ENCODE measurements around the gene ILK. TPM values are rescaled to one million over a fixed set of nuclear protein-coding genes. Genes with fewer than 3 reads are reported as not detected.

ILK gene
- total RNA-seq, 2 donors from 2014 or later, result 70.2 to 70.6 TPM

DNA sequence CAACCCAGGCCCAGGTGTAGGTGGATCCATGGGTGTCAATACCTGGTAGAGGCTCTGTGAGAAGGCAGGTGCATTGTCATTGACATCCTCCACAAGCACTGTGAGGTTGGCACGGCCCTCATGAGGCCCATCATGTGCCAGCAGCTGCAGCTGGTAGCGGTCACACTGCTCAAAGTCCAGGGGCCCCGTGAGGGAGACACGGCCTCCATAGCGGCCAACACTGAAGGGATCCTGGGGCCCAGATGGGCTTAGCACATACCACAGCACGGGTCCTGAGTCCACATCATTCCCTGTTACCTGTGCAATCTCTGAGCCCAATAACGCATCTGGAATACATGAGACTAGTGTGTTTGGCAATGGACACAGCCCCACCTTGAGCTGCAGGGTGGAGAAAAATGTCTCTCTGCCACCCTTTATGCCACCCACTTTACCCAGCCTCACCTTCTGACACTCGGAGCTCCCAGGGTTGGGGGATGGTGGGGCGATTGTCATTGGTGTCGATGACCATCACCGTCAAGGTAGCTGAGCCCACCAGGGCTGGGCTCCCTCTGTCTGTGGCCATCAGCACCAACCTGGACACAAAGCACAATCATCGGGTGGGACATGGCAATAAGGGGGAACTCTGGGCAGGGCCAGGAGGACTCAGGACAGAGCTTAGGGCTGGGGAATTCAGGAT, 21.7 kb downstream of the ILK start:
- ATAC-seq, result no peak
- H3K4me3 Mint-ChIP-seq, result no peak overlapping the region
- no peak overlapping the region for H3K27ac Mint-ChIP-seq

DNA sequence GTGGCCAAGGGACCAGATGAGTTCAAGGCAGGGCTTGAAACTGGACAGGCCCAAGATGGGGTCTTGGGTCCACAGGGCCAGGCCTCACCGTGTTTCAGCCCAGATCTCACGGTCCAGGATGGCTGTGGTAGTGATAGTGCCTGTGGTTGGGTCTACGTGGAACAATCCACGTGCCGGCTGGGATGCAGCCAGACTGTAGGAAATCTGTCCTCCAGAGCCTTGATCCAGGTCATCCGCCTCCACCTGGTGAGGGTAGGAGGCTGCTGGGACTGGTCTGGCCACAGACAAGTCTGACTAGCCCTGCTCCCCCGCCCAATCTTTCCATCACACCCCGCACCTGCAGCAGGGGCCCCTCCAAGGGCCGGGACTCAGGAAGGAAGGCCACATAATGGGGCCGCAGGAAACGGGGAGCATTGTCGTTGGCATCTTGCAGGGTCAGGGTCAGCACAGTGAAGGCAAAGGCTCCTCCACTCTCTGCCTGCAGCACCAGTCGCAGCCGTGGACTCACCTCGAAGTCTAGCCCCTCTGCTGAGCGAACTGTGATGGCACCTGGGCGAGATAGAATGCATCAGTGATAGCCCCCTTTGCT, 22.4 kb downstream of the ILK start:
- ATAC-seq (no peak), DNase-seq (no peak)
- no peak overlapping the region for H3K4me3 Mint-ChIP-seq
- no peak overlapping the region for H3K27ac Mint-ChIP-seq
- peaks cover 13% of the 10 kb centered on the region for H3K4me1 Mint-ChIP-seq
- no peaks in the 10 kb centered on the region for H3K27me3 Mint-ChIP-seq
- H3K36me3 Mint-ChIP-seq (ENCODE audit: low read depth), result peaks cover 4% of the 10 kb centered on the region
- no peaks in the 10 kb centered on the region for H3K9me3 ChIP-seq (ENCODE audit: control insufficient read depth, low read length, poor library complexity, severe bottlenecking)

More for the DNA sequence above, 21.7 kb downstream of the ILK start:
- Mint-ChIP-seq H3K36me3 (ENCODE audit: low read depth) (peaks cover 4% of the 10 kb centered on the region), H3K27me3 (no peaks in the 10 kb centered on the region), H3K4me1 (peaks cover 13% of the 10 kb centered on the region)
- no peak for DNase-seq
- no peaks in the 10 kb centered on the region for H3K9me3 ChIP-seq (ENCODE audit: control insufficient read depth, low read length, poor library complexity, severe bottlenecking)

DNA sequence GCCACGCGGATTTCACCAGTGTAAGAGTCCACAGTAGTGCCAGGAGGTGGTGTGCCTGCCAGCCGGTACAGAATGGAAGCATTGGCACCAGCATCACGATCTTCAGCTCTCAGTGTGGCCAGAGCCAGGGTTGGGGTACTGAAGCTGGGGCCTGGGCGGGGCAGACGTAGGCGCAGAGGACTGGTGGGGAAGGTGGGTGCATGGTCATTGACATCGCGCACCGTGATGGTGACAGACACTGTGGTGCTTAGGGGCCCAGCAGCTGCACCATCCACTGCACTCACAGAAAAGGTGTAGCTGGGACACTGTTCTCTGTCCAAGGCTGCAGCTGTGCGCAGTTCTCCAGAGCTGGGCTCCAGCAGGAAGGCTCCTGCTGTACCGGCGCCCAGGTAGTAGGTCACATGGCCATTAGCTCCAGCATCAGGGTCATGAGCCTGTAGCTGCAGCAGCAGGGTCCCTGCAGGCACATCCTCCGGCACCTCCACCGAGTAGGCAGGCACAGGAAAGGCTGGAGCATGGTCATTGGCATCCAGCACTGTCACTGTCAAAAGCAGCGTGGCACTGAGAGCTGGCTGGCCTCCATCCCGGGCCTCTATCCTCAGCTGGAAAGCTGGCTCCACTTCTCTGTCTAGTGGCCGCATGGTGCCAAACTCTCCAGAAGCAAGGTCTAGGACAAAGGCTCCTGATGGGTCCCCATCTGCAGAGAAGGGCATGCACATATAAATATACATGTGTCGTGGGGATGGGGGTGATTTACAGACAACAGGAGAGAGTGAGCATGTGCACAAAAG, 23.6 kb downstream of the ILK start:
- peak overlapping the region; percentile 69 for H3K27ac Mint-ChIP-seq
- H3K27me3 Mint-ChIP-seq, result no peaks in the 10 kb centered on the region
- ATAC-seq (no peak), DNase-seq (no peak)
- H3K36me3 Mint-ChIP-seq (ENCODE audit: low read depth), result peaks cover 4% of the 10 kb centered on the region
- peak overlapping the region; percentile 69 for H3K4me3 Mint-ChIP-seq
- H3K9me3 ChIP-seq (ENCODE audit: control insufficient read depth, low read length, poor library complexity, severe bottlenecking), result no peaks in the 10 kb centered on the region
- H3K4me1 Mint-ChIP-seq, result peaks cover 17% of the 10 kb centered on the region

DNA sequence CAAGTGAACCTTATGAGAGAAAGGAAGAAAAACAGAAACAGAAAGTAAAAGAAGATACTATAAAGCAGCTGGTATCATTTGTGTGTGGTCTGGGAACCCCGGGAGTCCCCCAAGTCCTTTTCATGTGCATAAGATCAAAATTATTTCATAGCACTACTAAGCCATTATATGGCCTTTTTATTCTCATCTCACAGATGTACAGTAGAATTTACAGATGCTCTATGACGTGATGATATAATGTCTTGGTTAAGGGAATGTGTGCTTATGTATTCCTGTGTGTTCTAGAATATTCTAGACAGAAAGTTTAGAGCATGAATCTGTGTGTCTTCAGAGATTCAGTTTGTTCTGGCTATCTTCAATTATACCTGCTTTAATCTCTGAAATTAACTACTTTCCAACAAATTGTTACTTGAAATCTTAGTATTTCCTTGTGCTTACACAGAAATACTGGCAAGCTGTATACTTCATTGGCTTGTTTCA, 24.2 kb downstream of the ILK start:
- H3K4me1 Mint-ChIP-seq, result peaks cover 19% of the 10 kb centered on the region
- H3K4me3 Mint-ChIP-seq, result peak overlapping the region; percentile 69
- H3K36me3 Mint-ChIP-seq (ENCODE audit: low read depth), result peaks cover 4% of the 10 kb centered on the region
- DNase-seq (no peak), ATAC-seq (peak; percentile 81)
- no peaks in the 10 kb centered on the region for H3K27me3 Mint-ChIP-seq
- H3K27ac Mint-ChIP-seq, result peak overlapping the region; percentile 69
- no peaks in the 10 kb centered on the region for H3K9me3 ChIP-seq (ENCODE audit: control insufficient read depth, low read length, poor library complexity, severe bottlenecking)

DNA sequence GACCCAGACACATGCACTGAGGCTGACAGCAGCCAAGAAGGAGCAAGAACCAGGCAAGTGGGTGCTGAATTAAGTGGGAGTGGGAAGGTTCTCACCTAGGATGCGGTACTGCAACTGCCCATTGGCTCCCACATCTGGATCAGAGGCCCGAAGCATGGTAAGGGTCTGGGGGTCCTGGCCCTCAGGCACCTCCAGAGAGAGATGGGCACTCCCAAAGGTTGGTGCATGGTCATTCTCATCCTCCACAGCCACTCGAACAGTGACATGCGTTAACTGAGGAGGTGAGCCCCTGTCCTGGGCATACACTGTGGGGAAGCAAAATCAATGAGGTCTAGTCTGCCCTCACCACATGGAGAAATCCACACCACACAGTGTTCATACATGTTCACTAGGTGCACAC, 25.0 kb downstream of the ILK start:
- H3K9me3 ChIP-seq (ENCODE audit: control insufficient read depth, low read length, poor library complexity, severe bottlenecking), result no peaks in the 10 kb centered on the region
- DNase-seq, result no peak
- no peak overlapping the region for H3K4me3 Mint-ChIP-seq
- peaks cover 4% of the 10 kb centered on the region for H3K36me3 Mint-ChIP-seq (ENCODE audit: low read depth)
- no peak for ATAC-seq
- H3K4me1 Mint-ChIP-seq, result peaks cover 19% of the 10 kb centered on the region
- no peak overlapping the region for H3K27ac Mint-ChIP-seq
- H3K27me3 Mint-ChIP-seq, result no peaks in the 10 kb centered on the region

DNA sequence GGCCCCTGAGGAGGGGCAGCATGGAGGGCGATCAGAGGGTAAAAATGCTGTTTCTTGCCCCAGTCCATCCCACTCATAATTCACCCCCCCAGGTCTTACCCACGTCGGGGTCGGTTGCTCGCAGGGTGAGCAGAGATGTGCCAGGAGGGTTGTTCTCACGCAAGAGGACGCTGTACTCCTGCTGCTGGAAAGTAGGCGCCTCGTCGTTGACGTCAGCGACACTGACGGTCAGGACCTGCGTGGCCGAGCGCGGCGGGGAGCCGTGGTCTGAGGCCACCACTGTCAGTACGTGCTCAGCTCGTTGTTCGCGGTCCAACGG, 26.0 kb downstream of the ILK start:
- Mint-ChIP-seq H3K4me1 (peaks cover 19% of the 10 kb centered on the region), H3K27me3 (no peaks in the 10 kb centered on the region), H3K4me3 (no peak overlapping the region), H3K36me3 (ENCODE audit: low read depth) (peaks cover 4% of the 10 kb centered on the region), H3K27ac (no peak overlapping the region)
- H3K9me3 ChIP-seq (ENCODE audit: control insufficient read depth, low read length, poor library complexity, severe bottlenecking), result no peaks in the 10 kb centered on the region
- no peak for ATAC-seq
- no peak for DNase-seq

DNA sequence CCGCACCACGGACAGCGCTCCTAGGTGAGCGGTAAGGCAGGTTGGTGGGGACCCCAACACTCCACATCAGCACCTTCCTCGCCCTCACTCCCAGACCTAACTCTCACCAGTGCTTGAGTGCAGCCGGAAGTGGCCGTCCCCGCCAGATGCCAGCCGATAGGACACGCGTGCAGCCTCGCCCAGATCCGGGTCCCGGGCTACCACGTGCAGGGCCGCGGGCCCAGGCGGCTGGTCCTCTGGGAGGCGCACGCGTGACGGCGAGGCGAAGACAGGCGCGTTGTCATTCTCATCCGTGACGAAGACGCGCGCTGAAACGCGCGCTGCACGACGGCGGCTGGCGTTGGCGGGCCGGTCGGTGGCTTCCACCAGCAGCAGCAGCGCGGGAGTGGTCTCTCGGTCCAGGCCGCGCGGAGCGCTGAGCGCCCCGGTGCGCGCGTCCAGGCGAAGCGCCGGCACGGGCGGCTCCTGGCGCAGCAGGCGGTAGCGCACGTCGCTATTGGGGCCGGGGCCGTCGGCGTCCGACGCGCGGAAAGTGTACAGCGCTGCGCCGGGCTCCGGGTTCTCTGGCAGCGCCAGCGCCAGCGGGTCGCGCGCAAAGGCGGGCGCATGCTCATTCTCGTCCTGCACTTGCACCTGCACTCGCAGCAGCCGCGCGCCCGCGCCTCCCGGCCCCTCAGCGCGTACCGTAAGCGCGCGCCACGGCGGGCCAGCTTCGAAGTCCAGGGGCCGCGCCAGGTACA, 26.5 kb downstream of the ILK start:
- ATAC-seq, result no peak
- H3K4me1 Mint-ChIP-seq, result peaks cover 19% of the 10 kb centered on the region

DNA sequence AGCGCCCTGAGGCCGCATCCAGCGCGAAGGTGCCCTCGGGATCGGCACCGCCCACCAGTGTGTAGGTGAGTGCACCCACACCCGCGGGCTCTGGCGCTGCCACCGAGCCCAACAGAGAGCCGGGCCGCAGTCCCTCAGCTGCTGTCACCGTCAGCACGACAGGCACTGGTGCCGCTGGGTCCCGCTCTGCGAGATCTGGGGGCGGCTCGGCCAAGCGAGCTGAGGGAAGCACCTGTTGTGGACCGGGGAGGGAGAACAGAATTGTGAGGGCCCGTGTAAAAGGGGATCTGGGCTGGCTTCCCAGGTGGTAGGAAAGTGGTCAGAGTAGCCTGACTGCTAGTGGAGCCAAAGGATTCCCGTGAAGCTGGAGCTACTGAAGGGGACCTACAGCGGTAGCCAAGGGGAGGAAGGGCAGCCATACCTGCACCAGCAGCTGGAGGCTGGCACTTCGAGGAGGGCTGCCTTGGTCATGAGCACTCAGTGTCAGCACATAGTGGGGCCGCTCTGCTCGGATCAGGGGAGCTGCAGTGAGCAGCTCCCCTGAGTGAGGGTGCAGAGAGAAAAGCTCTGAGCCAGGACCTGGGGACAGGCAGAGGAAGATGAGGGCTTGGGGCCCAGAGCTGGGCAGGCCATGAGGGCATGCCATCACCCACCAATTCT, 27.2 kb downstream of the ILK start:
- H3K27me3 Mint-ChIP-seq, result no peaks in the 10 kb centered on the region
- peaks cover 19% of the 10 kb centered on the region for H3K4me1 Mint-ChIP-seq
- no peak for DNase-seq
- peaks cover 4% of the 10 kb centered on the region for H3K36me3 Mint-ChIP-seq (ENCODE audit: low read depth)
- peak overlapping the region; percentile 29 for H3K27ac Mint-ChIP-seq
- ATAC-seq, result no peak
- no peak overlapping the region for H3K4me3 Mint-ChIP-seq
- no peaks in the 10 kb centered on the region for H3K9me3 ChIP-seq (ENCODE audit: control insufficient read depth, low read length, poor library complexity, severe bottlenecking)

More for the DNA sequence above, 26.5 kb downstream of the ILK start:
- DNase-seq, result no peak
- Mint-ChIP-seq H3K36me3 (ENCODE audit: low read depth) (peaks cover 4% of the 10 kb centered on the region), H3K4me3 (no peak overlapping the region), H3K27ac (no peak overlapping the region), H3K27me3 (no peaks in the 10 kb centered on the region)
- no peaks in the 10 kb centered on the region for H3K9me3 ChIP-seq (ENCODE audit: control insufficient read depth, low read length, poor library complexity, severe bottlenecking)

DNA sequence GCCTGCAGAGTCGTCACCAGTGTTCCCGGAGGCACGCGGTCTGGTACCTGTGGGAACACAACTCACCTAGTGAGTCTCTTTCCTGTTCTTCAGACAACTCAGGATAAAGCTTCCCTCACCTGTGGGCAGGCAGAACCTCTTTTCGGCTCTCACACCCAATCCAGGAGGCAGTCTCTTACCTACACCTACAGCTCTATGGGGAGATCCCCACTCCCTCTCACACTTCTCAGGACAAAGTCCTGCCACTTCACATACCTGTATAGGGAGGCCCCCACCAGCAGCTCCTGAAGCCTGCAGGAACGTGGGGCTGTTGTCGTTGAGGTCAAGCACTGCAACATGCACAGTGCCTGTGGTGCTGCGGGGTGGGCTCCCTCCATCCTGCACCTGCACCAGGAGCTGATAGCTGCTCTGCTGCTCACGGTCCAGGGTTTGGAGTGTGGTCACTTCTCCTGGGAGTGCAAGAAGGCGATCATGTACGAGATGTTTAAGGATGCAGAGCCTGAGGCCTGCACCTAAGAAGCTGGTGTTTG, 27.9 kb downstream of the ILK start:
- Mint-ChIP-seq H3K4me1 (peaks cover 18% of the 10 kb centered on the region), H3K36me3 (ENCODE audit: low read depth) (peaks cover 4% of the 10 kb centered on the region), H3K4me3 (no peak overlapping the region), H3K27ac (peak overlapping the region; percentile 29), H3K27me3 (no peaks in the 10 kb centered on the region)
- H3K9me3 ChIP-seq (ENCODE audit: control insufficient read depth, low read length, poor library complexity, severe bottlenecking), result no peaks in the 10 kb centered on the region
- ATAC-seq, result no peak
- no peak for DNase-seq

DNA sequence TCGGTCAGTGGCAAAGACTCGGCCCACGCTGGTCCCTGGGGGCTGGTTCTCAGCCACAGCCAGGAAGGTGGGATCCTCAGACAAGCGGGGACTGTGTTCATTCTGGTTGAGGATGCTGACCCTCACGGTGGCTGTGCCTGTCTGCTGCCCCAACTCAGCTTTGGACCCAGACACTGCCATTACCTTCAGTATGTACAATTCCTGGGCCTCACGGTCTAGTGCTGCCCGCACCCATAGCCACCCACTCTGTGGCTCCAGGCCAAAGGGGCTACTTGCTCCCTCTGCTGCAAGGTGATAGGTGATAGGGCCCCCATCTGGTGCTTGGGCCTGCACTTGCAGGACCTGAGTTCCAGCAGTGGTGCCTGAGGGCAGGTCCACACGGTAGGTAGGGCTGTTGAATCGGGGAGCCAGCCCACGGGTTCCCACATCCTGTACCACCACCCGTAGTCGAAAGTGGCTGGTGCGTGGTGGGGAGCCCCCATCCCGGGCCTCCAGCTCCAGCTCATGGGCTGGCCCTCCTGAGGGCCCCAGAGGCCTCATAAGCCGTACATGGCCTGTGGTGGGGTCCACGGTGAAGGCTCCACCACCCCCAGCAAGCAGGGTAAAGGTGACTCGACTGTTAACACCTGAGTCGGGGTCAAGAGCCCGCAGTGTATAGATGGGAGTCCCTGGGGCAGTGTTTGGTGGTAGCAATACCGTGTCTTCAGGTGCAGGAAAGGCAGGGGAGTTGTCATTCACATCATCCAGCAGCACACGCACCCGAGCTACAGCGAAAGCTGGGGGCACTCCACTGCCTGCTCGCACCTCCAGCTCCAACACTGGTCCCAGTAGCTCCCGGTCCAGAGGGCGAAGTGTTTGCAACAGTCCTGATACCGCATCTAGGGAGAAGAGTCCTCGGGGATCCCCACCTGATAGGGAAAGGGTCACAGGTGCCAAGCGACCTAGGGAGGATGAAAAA, 28.8 kb downstream of the ILK start:
- ATAC-seq, result no peak
- H3K9me3 ChIP-seq (ENCODE audit: control insufficient read depth, low read length, poor library complexity, severe bottlenecking), result no peaks in the 10 kb centered on the region
- Mint-ChIP-seq H3K27me3 (no peaks in the 10 kb centered on the region), H3K4me3 (no peak overlapping the region), H3K27ac (no peak overlapping the region), H3K4me1 (peaks cover 16% of the 10 kb centered on the region), H3K36me3 (ENCODE audit: low read depth) (peaks cover 4% of the 10 kb centered on the region)
- no peak for DNase-seq

DNA sequence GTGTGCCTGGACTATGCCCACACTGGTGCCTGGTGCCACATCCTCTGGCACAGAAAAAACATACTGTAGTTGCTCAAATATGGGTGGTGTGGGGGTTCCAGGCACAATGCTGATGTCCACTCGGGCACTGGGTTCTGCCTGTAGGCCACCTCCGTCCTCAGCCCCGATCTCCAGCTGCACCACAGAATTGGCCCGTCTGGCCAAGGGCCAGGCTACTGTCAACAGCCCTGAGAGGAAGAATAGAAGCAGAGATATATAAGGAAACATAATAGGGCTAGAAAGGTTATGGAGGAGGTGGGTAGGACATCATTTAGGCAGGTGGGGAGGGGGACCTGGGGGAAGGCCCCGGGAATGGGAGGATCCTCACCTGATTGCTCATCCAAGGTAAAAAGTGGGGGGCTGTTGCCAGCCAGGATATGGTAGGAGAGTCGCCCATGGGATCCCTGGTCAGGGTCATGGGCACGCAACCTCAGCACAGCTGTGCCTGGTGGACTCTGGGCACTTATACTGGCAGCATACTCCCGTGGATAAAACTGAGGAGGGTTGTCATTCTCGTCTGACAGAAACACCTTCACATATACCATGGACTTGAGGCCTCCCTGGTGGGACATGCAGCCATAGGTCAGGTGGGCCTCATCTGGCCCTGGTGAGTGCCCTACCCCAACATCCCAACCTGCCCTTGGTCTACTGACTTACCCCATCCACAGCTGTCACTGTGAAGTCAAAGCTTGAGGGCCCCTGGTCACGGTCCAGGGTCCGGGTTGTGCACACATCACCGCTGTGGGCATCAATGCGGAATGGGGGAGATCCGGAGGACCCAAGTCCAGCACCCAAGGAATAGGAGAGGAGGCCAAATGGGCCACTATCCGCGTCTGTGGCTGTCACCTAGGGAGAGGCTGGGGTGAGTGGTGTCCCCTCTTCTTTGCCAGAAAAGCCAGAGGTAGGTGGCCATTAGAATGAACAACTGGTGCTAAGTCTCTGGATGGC, 30.1 kb downstream of the ILK start:
- Mint-ChIP-seq H3K36me3 (ENCODE audit: low read depth) (no peaks in the 10 kb centered on the region), H3K4me3 (no peak overlapping the region), H3K27me3 (no peaks in the 10 kb centered on the region), H3K27ac (no peak overlapping the region), H3K4me1 (peaks cover 6% of the 10 kb centered on the region)
- ATAC-seq (no peak), DNase-seq (no peak)
- H3K9me3 ChIP-seq (ENCODE audit: control insufficient read depth, low read length, poor library complexity, severe bottlenecking), result no peaks in the 10 kb centered on the region
